ENCODE data around the gene PDE4B. TPM values are rescaled to one million over a fixed set of nuclear protein-coding genes. Genes with fewer than 3 reads are reported as not detected.
A peak's percentile ranks its signal among the peaks of the same experiment; 100 is the strongest.

Gene PDE4B
- total RNA-seq, 1 experiment from 2014 or later: 1.4 TPM

GRCh38 chr1:66313429-66313828 is 520.7 kb downstream of the PDE4B start:
- Histone ChIP-seq H3K4me1 (ENCODE audit: insufficient read depth, low read length) (peaks cover 13% of the 10 kb centered on the region), H3K79me2 (ENCODE audit: low read length) (no peaks in the 10 kb centered on the region), H3K36me3 (ENCODE audit: low read depth, low read length) (no peaks in the 10 kb centered on the region), H3K9me2 (replicated peaks; ENCODE audit: low read length) (no peaks in the 10 kb centered on the region), H3K9me3 (ENCODE audit: low read length) (no peaks in the 10 kb centered on the region), H3F3A (ENCODE audit: low read length, unreplicated experiment) (no peaks in the 10 kb centered on the region), H2AFZ (ENCODE audit: low read length) (no peak overlapping the region), H3K9ac (ENCODE audit: low read length) (no peak overlapping the region), H3K27ac (ENCODE audit: low read length) (no peak overlapping the region), H3K4me3 (ENCODE audit: low read length) (no peak overlapping the region), H4K20me1 (ENCODE audit: low read length) (no peaks in the 10 kb centered on the region), H3K4me2 (ENCODE audit: low read length) (no peak overlapping the region), H3K27me3 (ENCODE audit: low read length) (no peaks in the 10 kb centered on the region)
- no peak for ATAC-seq
- no peak for TF ChIP-seq CTCF (conservative IDR thresholded peaks at IDR 0.05; ENCODE audit: low read depth, low read length)
- TF ChIP-seq EZH2 (IDR thresholded peaks at IDR 0.05; ENCODE audit: low read length, unreplicated experiment): no peak
- TF ChIP-seq EZH2phosphoT487 (IDR thresholded peaks at IDR 0.05; ENCODE audit: borderline replicate concordance, low read length): no peak
- no peak for DNase-seq
- intact Hi-C loops (cut with micrococcal nuclease): no loop called here
- ChIA-PET POLR2A (ENCODE audit: unreplicated experiment) (no interaction called here), CTCF (no interaction called here)
- BruUV-seq (replicated peaks): no TSS peak

- H3K9me3 ChIP-seq (ENCODE audit: low read length): no peaks in the 10 kb centered on the region
- no peaks in the 10 kb centered on the region for H4K20me1 ChIP-seq (ENCODE audit: low read length)
- TF ChIP-seq EZH2 (IDR thresholded peaks at IDR 0.05; ENCODE audit: low read length, unreplicated experiment) (no peak), EZH2phosphoT487 (IDR thresholded peaks at IDR 0.05; ENCODE audit: borderline replicate concordance, low read length) (no peak), CTCF (conservative IDR thresholded peaks at IDR 0.05; ENCODE audit: low read depth, low read length) (no peak)
- peak; percentile 81 for DNase-seq
- peak overlapping the region; percentile 42 for H3K27ac ChIP-seq (ENCODE audit: low read length)
- ATAC-seq: peak; percentile 98
- no peaks in the 10 kb centered on the region for H3F3A ChIP-seq (ENCODE audit: low read length, unreplicated experiment)
- no peaks in the 10 kb centered on the region for H3K27me3 ChIP-seq (ENCODE audit: low read length)
- intact Hi-C loops (cut with micrococcal nuclease): no loop called here
- no peaks in the 10 kb centered on the region for H3K9me2 ChIP-seq (replicated peaks; ENCODE audit: low read length)
- H3K4me1 ChIP-seq (ENCODE audit: insufficient read depth, low read length): peaks cover 13% of the 10 kb centered on the region
- no peaks in the 10 kb centered on the region for H3K79me2 ChIP-seq (ENCODE audit: low read length)
- H3K4me2 ChIP-seq (ENCODE audit: low read length): 0 out of 2 replicates have a peak overlapping the region, but pooled peaks have one; percentile 8
- peak overlapping the region; percentile 39 for H2AFZ ChIP-seq (ENCODE audit: low read length)
- POLR2A ChIA-PET (ENCODE audit: unreplicated experiment): no interaction called here
- no TSS peak for BruUV-seq (replicated peaks)
- H3K9ac ChIP-seq (ENCODE audit: low read length): no peak overlapping the region
- H3K4me3 ChIP-seq (ENCODE audit: low read length): no peak overlapping the region
- CTCF ChIA-PET: no interaction called here
- no peaks in the 10 kb centered on the region for H3K36me3 ChIP-seq (ENCODE audit: low read depth, low read length)
Measured at GRCh38 chr1:66315671-66316070, 523.0 kb downstream of the PDE4B start.

- Histone ChIP-seq H3K9me2 (replicated peaks; ENCODE audit: low read length) (no peaks in the 10 kb centered on the region), H3K27me3 (ENCODE audit: low read length) (no peaks in the 10 kb centered on the region), H3K4me1 (ENCODE audit: insufficient read depth, low read length) (peaks cover 13% of the 10 kb centered on the region), H3K9me3 (ENCODE audit: low read length) (no peaks in the 10 kb centered on the region), H3K4me3 (ENCODE audit: low read length) (no peak overlapping the region), H3K36me3 (ENCODE audit: low read depth, low read length) (no peaks in the 10 kb centered on the region), H3K27ac (ENCODE audit: low read length) (peak overlapping the region; percentile 42; the same call in 1 of the 2 replicates), H3K79me2 (ENCODE audit: low read length) (no peaks in the 10 kb centered on the region), H2AFZ (ENCODE audit: low read length) (0 out of 2 replicates have a peak overlapping the region, but pooled peaks have one; percentile 39), H3F3A (ENCODE audit: low read length, unreplicated experiment) (no peaks in the 10 kb centered on the region), H3K4me2 (ENCODE audit: low read length) (no peak overlapping the region), H4K20me1 (ENCODE audit: low read length) (no peaks in the 10 kb centered on the region), H3K9ac (ENCODE audit: low read length) (no peak overlapping the region)
- TF ChIP-seq EZH2phosphoT487 (IDR thresholded peaks at IDR 0.05; ENCODE audit: borderline replicate concordance, low read length) (no peak), EZH2 (IDR thresholded peaks at IDR 0.05; ENCODE audit: low read length, unreplicated experiment) (no peak), CTCF (conservative IDR thresholded peaks at IDR 0.05; ENCODE audit: low read depth, low read length) (no peak)
- DNase-seq (no peak), ATAC-seq (peak; percentile 45)
- POLR2A ChIA-PET (ENCODE audit: unreplicated experiment): no interaction called here
- CTCF ChIA-PET: no interaction called here
- BruUV-seq (replicated peaks): no TSS peak
- intact Hi-C loops (cut with micrococcal nuclease): no loop called here
Measured at GRCh38 chr1:66316464-66317247, 524.0 kb downstream of the PDE4B start.

Measured in PC-3 (cell line).